ENCODE data around the gene RAD51B.
"Not testable (repeated sequence)": the region's sequence is repeated elsewhere in the genome, so short reads cannot be mapped to it uniquely, and the experiment has no call there.

RAD51B gene

GRCh38 chr14:68405961-68406360 is 586.4 kb downstream of the RAD51B start:
- no peak for DNase-seq (ENCODE audit: low read depth in 2 of 2)

- DNase-seq (ENCODE audit: low read depth in 2 of 2) = no peak
These were observed 587.7 kb downstream of the RAD51B start for GRCh38 chr14:68407285-68407684.

GRCh38 chr14:68407825-68408224 is 588.2 kb downstream of the RAD51B start:
- DNase-seq (ENCODE audit: low read depth in 2 of 2) = no peak

GRCh38 chr14:68408680-68409079 is 589.1 kb downstream of the RAD51B start:
- DNase-seq (ENCODE audit: low read depth in 2 of 2) = no peak

GRCh38 chr14:68409387-68409786 is 589.8 kb downstream of the RAD51B start:
- DNase-seq (ENCODE audit: low read depth in 2 of 2) = no peak

GRCh38 chr14:68412505-68413465 is 593.2 kb downstream of the RAD51B start:
- DNase-seq (ENCODE audit: low read depth in 2 of 2) = no peak

- DNase-seq (ENCODE audit: low read depth in 2 of 2) = no peak
These were observed 593.9 kb downstream of the RAD51B start for GRCh38 chr14:68413509-68413908.

DNA sequence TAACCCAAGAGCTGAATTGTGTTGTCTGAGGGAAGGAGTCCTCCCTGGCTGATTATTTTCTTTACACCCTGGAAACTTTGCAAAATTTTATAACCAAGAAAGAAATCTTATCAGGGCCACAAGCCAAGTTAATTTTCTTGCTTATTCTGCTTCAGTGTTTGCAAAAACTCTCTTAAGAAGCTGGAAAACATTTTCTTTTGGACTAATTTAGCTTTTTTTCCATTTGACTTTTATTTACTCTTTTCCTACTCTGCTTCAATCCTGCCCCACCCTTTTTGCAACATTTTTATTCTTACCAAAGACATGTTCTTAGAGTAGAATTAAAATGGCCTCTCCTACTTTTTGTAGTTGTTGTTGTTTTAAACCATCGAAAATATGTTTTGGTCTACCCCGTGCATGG is 594.5 kb downstream of the RAD51B start:
- no peak for DNase-seq (ENCODE audit: low read depth in 2 of 2)

DNA sequence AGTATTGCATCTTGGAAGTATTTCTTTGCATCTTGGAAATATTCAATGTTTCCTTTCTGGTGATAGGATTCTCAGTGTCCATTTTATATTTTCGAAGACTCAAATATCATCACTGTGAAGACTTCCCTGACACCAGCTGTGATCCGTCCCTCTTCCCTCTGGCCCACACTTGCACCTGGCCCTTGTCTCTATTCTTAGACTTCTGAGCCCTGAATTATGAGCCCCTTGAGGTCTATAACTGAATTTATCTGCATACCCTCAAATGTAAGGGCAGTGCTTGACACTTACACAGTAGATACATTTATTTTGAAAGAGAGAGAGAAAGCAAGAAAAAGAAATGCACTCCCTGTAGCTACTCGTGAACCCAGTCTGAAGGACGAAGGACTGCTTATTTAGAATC is 596.6 kb downstream of the RAD51B start:
- DNase-seq (ENCODE audit: low read depth in 2 of 2) = no peak

- no peak for DNase-seq (ENCODE audit: low read depth in 2 of 2)
These were observed 597.6 kb downstream of the RAD51B start for GRCh38 chr14:68417009-68417650.

DNA sequence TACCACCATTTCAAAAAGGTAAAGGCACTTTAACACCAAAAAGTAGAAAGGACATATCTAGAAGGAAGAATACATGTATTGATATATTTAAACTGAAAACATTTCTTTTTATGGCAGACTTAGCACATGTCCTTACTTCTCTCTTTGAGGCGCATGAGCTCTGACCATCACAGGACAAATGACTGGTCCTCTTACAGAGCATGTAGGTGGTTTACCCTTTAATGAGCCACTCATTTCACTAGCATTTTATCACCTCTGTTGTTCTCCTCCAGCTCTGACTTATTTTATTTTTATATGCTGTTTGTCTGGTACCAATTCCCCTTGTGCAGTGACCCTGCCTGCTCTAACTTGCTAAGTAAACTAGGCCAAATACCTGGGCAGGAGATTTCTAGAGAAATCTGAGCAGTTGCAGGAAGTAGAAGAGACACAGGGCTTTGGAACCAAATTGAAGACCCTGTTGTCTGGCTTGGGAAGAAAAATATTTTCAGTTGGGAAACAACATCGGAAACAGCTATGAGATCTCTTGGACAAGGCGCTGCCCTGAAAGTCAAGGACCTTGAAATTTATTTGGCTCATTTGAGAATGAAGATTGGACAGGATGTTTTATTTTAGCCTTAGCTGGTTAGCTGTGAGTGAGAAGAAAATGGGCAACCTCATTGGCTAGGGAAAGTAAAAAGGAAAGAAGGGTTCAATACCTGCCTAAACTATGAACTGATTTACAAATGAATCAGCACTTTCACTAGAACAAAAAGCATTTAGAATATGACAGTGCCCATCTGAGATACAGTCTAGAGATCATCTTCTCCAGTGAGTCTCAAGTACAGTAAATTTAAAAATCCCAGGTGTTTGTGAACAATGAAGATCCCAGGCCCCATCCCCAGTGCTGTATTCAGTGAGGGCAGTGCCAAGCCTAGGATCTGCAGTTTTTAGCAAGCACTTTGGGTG is 598.9 kb downstream of the RAD51B start:
- DNase-seq (ENCODE audit: low read depth in 2 of 2) = no peak

- no peak for DNase-seq (ENCODE audit: low read depth in 2 of 2)
These were observed 600.8 kb downstream of the RAD51B start for GRCh38 chr14:68420350-68420749.

DNA sequence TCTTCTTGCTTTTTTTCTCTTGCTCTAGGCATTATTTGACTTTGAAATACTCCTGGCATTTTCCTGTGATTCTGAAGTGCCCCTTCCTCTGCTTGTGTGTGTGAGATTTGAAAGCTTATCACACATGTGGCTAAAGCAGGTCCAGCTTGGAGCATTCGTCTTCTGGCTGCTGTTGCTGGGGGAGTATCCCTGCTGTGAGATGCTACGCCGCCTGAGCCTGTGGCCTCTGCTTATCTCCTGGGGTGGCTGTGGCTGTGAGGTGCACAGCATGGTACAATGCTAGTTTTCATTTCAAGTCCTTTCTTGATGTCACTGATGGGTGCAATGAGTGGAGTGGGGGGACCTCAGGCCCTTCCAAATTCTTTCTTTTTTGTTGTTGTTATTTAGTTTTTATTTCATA is 601.5 kb downstream of the RAD51B start:
- no peak for DNase-seq (ENCODE audit: low read depth in 2 of 2)

DNA sequence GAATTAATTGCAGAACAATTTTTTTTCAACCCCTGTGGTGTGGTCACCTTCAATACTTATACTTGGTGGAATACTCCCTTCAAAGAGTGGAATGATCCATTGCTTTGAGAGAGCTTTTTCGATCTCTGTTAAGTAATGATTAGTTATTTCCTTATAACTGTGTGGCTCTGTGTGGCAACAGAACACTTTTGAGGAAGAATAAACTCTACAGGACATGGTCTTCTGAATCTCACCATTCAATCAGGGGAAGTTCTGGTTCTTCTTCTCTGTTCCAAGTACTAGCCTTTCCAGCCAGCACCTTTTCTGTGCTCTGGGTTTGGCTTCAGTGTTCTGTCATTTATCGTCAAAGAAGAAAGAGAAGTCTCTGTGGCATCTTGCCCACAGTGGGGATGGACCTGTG is 604.1 kb downstream of the RAD51B start:
- DNase-seq (ENCODE audit: low read depth in 2 of 2) = no peak

DNA sequence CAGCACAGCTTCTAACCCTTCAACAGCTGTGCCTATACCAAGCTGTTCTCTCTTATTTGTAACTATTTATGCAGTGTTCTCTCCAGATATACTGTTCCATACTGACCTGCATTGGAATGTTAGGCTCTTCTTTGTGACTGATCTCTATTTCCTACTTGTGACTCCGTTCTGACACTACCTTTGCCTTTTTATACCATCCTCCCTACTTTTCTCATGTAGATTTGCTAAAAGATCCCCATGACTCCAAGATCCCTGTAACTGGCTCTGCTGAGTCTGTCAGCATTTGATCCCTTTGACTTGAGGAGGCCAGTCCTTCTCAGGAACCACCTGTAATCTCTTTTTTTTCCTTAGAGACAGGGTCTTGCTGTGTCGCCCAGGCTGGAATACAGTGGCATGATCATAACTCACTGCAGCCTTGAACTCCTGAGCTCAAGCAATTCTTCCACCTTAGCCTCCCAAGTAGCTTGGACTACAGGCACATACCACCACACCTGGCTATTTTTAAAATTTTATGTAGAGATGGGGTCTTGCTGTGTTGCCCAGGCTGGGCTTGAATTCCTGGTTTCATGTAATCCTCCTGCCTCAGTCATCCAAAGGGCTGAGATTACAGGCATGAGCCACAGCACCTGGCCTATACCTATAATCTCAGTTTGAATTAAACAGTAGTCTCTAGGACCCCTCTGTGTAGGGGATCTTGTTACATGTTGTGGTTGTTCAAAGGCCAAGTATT is 605.0 kb downstream of the RAD51B start:
- no peak for DNase-seq (ENCODE audit: low read depth in 2 of 2)

- no peak for DNase-seq (ENCODE audit: low read depth in 2 of 2)
These were observed 607.3 kb downstream of the RAD51B start for GRCh38 chr14:68426661-68427549.

DNA sequence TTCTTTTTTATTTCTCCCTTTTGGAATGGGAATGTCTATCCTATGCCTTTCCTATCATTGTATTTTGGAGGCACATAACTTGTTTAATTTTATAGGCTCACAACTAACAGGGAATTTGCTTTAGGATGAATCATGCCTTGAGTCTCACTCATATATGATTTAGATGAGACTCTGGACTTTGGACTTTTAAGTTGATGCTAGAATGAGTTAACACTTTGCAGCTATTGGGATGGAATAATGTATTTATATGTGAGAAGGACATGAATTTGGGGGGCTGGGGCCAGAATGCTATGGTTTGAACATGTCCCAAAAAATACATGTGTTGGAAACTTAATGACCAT is 607.9 kb downstream of the RAD51B start:
- DNase-seq (ENCODE audit: low read depth in 2 of 2) = no peak

- not testable (repeated sequence) for DNase-seq (ENCODE audit: low read depth in 2 of 2)
These were observed 609.3 kb downstream of the RAD51B start for GRCh38 chr14:68428900-68429299.

DNA sequence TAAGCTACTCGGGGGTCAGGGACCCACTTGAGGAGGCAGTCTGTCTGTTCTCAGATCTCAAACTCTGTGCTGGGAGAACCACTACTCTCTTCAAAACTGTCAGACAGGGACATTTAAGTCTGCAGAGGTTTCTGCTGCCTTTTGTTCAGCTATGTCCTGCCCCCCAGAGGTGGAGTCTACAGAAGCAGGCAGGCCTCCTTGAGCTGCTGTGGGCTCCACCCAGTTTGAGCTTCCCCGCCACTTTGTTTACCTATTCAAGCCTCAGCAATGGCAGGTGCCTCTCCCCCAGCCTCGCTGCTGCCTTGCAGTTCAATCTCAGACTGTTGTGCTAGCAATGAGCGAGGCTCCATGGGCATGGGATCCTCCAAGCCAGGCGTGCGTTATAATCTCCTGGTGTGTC is 614.6 kb downstream of the RAD51B start:
- DNase-seq (ENCODE audit: low read depth in 2 of 2) = not testable (repeated sequence)

- not testable (repeated sequence) for DNase-seq (ENCODE audit: low read depth in 2 of 2)
These were observed 616.1 kb downstream of the RAD51B start for GRCh38 chr14:68435631-68436030.

All from stimulated activated CD8-positive, alpha-beta memory T cell treated with anti-CD3 and anti-CD28 coated beads, Interleukin-2, amount 100 ng/mL, for 48 hours (primary cell).